Heart right ventricle (tissue), 16 donors: ENCODE measurements around the gene PUDP. TPM values are rescaled to one million over a fixed set of nuclear protein-coding genes. Genes with fewer than 3 reads are reported as not detected.

Source experiments
- ATAC-seq, 8 donors: fragments of 200-7000 bp; cut with Tn5 transposase; one replicate each; pipeline ENCODE4 v1.9.1; 2020; ENCODE audit warnings: mild to moderate bottlenecking in 8 of 8, moderate library complexity in 8 of 8, moderate number of reproducible peaks in 1 of 8
- DNase-seq, 2 donors: peaks; one replicate each; pipeline ENCODE4 v3.0.0-alpha.2; 2020
- H3K27ac ChIP-seq, 10 donors: fragments of 200-600 bp; sonication (generic) in 2 of 10; one replicate each; pipeline versions ENCODE4 v1.5.0 to v1.8.0; 2020 to 2022; ENCODE audit warnings: mild to moderate bottlenecking in 3 of 10
- H3K27me3 ChIP-seq, 7 donors: fragments of 200-600 bp; one replicate each; pipeline ENCODE4 v1.8.0; 2021 to 2022; ENCODE audit warnings: mild to moderate bottlenecking in 2 of 7
- H3K36me3 ChIP-seq, 9 donors: fragments of 200-600 bp; sonication (generic) in 1 of 9; one replicate each; pipeline versions ENCODE4 v1.5.0 to v1.8.0; 2020 to 2022; ENCODE audit warnings: mild to moderate bottlenecking in 2 of 9
- H3K4me1 ChIP-seq, 9 donors: fragments of 200-600 bp; sonication (generic) in 1 of 9; one replicate each; pipeline versions ENCODE4 v1.5.0 to v1.8.0; 2020 to 2022; ENCODE audit warnings: mild to moderate bottlenecking in 4 of 9
- H3K4me3 ChIP-seq, 10 donors: fragments of 200-600 bp; sonication (generic) in 2 of 10; one replicate each; pipeline versions ENCODE4 v1.5.0 to v1.8.0; 2020 to 2022; ENCODE audit warnings: mild to moderate bottlenecking in 7 of 10, moderate library complexity in 2 of 10
- H3K9me3 ChIP-seq, 11 donors: fragments of 200-600 bp in 10 of 11; sonication (generic) in 2 of 11; one replicate each; pipeline versions ENCODE4 v1.5.0 to v1.8.0; 2013 to 2022; ENCODE audit warnings: mild to moderate bottlenecking in 2 of 11, control low read depth in 1 of 11, moderate library complexity in 1 of 11
- CTCF ChIP-seq, 9 donors: fragments of 200-600 bp; sonication (generic) in 2 of 9; IDR thresholded peaks; one replicate each; pipeline versions ENCODE4 v1.5.0 to v1.8.0; 2021 to 2022; ENCODE audit warnings: antibody characterized with exemption in 9 of 9, mild to moderate bottlenecking in 5 of 9, moderate library complexity in 1 of 9
- WGBS, 2 donors: extraction: QIAGEN DNeasy Blood & Tissue Kit; methylation state at CpG; one replicate each; pipeline ENCODE4 v1.1.7; 2013; ENCODE audit warnings: inconsistent platforms in 1 of 2; 5-methylcytosine and 5-hydroxymethylcytosine counted together
- intact Hi-C, 10 donors: fragments of 100-400 bp; cut with DNase I; formaldehyde crosslinking; loops; one replicate each; pipeline versions ENCODE4 v1.11.1 to v1.14.2; 2022
- polyA plus RNA-seq, 2 donors: library from polyadenylated mRNA; stranded (reverse); fragments of 200-250 nt; gene quantifications; one replicate each; pipeline ENCODE4 v1.2.3, GENCODE V29; 2013
- total RNA-seq, 10 donors: library from RNA; stranded (reverse); fragmentation: NEBNext Ultra II Directional in 3 of 10; extraction: Animal tissue kit (Norgen Biotek cat#: 25700) in 3 of 10; gene quantifications; one replicate each; pipeline versions ENCODE4 v1.2.1 to v1.2.4, GENCODE V29; 2021 to 2023
- donor health status: Arrhythmogenic right ventricular cardiomyopathy.
- donor health status: ischemic (EF 13 %, LVEDD 7.1; RV severe dilation, severe dysfunction).
- donor health status: healthy with polysubstance abuse.
- donor health status: DM: no; HTN: yes; CAD: no.
- donor health status: DM: no; HTN: no; CAD: no.
- donor health status: ischemic (EF 25% LVEDD 6.9; RV normal size, moderate dysfunction).
- donor health status: ischemic (EF 25% LVEDD 5.7; RV mildly dilated, moderate dysfunction).
- donor health status: healthy.
- donor health status: DM: yes; HTN: yes; CAD: no.
- donor health status: Ischemic cardiomyopathy.
- donor health status: ischemic (EF 35%, LVEDD 5.7; RV mildly dilated, moderate dysfunction).
- donor health status: nonischemic (EF 11% LVEDD 7.7; RV severe dilation, severe dysfunction).
- donor health status: DM: yes; HTN: yes; CAD: no.
- donor health status: PGD.
- donor health status: ischemic (EF 29% LVEDD 5.4; RV normal size, mild dysfunction).
- donor health status: nonischemic (EF 23%, LVEDD 6.1; RV moderate dilation, normal function).

PUDP gene
- total and polyA plus RNA-seq, 12 donors, result 9.1 to 27.0 (median 21.0) TPM

DNA sequence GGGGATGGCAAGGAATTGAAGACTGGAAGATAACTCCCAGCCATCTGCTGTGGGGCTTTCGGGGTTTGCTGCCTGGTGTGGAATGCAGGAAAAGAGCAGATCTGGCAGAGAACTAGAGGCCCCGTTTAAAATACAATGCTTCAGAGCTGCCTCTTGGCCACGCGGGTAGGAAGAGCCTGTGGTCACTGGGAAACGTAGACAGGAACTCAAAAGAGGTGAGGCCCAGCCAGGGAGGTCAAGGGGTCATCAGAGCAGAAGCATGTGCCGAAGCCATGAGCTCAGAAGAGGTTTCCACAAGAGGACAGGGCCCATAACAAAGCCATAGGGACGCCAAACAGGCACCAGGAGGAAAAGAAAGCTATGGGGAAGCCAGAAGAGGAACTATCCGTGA, 14.9 kb downstream of the PUDP start:
- WGBS, 2 donors, result 29 to 37% methylated on average over 8 of the region's 8 CpGs
- Histone ChIP-seq H3K27me3 (no peaks in the 10 kb centered on the region), H3K27ac (peak overlapping the region in 7 of 10 donors; percentile 12 to 79 (median 72)), H3K4me1 (peaks cover 0 to 26% (median 19%) of the 10 kb centered on the region in 9 donors), H3K4me3 (no peak overlapping the region), H3K9me3 (no peaks in the 10 kb centered on the region), H3K36me3 (no peaks in the 10 kb centered on the region)
- ATAC-seq (peak in 7 of 8 donors; percentile 53 to 80 (median 78)), DNase-seq (peak; percentile 23 to 42)
- intact Hi-C loops, result no loop called here
- TF ChIP-seq CTCF (IDR thresholded peaks at IDR 0.05), result no peak

DNA sequence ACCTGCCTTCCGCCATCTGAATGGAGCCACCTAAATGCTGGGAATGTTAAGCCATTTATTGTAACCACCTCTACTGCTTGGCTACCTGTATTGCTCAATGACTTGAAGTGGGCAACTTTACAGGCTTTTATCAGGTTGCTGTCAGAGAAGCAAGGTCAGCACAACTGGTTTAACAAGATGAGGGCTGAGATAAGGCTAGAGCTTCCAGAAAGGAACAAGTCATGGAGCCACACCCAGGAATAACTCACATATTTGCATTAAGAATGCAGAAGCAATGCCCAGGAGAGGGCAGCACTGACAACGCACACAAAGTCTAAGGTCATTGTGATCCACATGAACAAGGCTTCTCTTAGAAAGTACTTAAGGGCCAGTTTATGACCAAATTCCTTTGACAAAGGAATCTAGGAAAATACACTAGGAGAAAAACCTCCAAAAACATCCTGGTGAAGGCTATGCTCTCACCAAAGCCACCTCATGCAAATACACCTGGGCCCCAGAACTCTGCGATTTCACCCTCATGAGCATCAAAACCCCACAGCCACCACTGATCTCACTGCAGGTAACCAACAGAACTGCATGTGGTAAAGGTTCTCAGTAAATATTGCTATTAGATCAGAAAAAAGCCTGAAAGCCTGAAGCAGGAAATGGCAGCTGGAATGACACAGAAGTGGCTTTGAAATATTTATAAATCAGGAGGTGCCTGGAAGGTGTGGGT, 15.5 kb downstream of the PUDP start:
- DNase-seq (peak in 1 of 2 donors; percentile 17), ATAC-seq (peak in 7 of 8 donors; percentile 38 to 85 (median 63))
- H3K27me3 ChIP-seq, result no peaks in the 10 kb centered on the region
- peaks cover 0 to 26% (median 19%) of the 10 kb centered on the region in 9 donors for H3K4me1 ChIP-seq
- H3K27ac ChIP-seq, result peak overlapping the region in 8 of 10 donors; percentile 12 to 79 (median 71)
- no peak overlapping the region for H3K4me3 ChIP-seq
- no peaks in the 10 kb centered on the region for H3K9me3 ChIP-seq
- no peaks in the 10 kb centered on the region for H3K36me3 ChIP-seq
- intact Hi-C loops, result no loop called here
- peak in 7 of 9 donors; percentile 22 to 53 (median 41) for TF ChIP-seq CTCF (IDR thresholded peaks at IDR 0.05)
- WGBS, 2 donors, result 74 to 78% methylated on average over 3 of the region's 3 CpGs

DNA sequence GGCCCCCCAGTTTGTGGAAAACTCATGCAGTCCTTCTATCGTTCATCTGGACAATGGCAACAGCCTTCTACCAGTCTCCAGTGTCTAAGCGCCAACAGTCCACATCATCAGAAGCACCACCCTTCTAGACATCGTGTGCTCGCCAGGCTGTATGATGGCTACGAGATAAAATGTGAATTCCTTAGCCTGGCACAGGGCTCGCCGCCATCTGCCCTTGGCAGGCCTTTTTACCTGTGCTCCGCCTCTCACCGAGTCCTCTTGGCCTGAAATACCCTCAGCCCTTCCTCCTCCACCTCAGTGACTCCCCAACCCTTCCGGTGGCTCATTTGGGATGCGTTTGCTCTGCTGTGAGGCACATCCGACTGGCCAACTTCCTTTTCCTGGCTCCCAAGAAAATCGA, 16.3 kb downstream of the PUDP start:
- H3K27me3 ChIP-seq, result no peaks in the 10 kb centered on the region
- WGBS, 2 donors, result 77 to 82% methylated on average over 13 of the region's 13 CpGs
- peak in 1 of 8 donors; percentile 36 for ATAC-seq
- no peak for TF ChIP-seq CTCF (IDR thresholded peaks at IDR 0.05)
- peaks cover 0 to 26% (median 19%) of the 10 kb centered on the region in 9 donors for H3K4me1 ChIP-seq
- no peaks in the 10 kb centered on the region for H3K36me3 ChIP-seq
- intact Hi-C loops, result no loop called here
- H3K4me3 ChIP-seq, result no peak overlapping the region
- H3K9me3 ChIP-seq, result no peaks in the 10 kb centered on the region
- peak overlapping the region in 6 of 10 donors; percentile 22 to 79 (median 63) for H3K27ac ChIP-seq
- no peak for DNase-seq

DNA sequence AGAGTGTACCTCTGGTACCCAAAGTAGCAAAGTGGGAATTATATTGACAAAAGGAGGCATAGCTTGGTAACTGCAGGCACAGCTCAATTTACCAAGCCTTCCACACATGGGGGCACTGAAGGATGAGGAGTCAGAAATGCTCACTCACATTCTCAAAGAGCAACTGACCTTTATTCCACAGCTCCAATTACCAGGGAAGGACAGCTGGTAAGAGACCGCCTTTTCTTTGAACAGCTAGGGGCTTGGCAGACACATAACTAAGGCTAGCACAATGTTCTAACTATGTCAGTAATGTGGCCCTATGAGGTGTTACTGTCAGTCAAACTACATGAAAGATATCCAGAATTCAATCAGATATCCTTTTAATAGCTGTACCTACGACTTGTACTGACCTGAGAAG, 20.9 kb downstream of the PUDP start:
- no peaks in the 10 kb centered on the region for H3K9me3 ChIP-seq
- H3K4me1 ChIP-seq, result peaks cover 0 to 9% (median 0%) of the 10 kb centered on the region in 9 donors
- H3K36me3 ChIP-seq, result no peaks in the 10 kb centered on the region
- WGBS, 2 donors, result 58 to 73% methylated on average over 2 of the region's 2 CpGs
- H3K27ac ChIP-seq, result no peak overlapping the region
- no peak overlapping the region for H3K4me3 ChIP-seq
- H3K27me3 ChIP-seq, result no peaks in the 10 kb centered on the region
- TF ChIP-seq CTCF (IDR thresholded peaks at IDR 0.05), result no peak
- ATAC-seq (peak in 1 of 8 donors; percentile 67), DNase-seq (no peak)
- intact Hi-C loops, result no loop called here
